Suppressor macrophage treated with lipopolysaccharide for 1 hour (primary cell): ENCODE measurements around the gene FHOD3.
A peak's percentile ranks its signal among the peaks of the same experiment; 100 is the strongest.
"Not testable (repeated sequence)": the region's sequence is repeated elsewhere in the genome, so short reads cannot be mapped to it uniquely, and the experiment has no call there.

Source experiments
- DNase-seq, 3 donors: peaks; one replicate each; pipeline ENCODE4 v3.0.0-alpha.2; 2020 to 2022

Gene FHOD3

DNA sequence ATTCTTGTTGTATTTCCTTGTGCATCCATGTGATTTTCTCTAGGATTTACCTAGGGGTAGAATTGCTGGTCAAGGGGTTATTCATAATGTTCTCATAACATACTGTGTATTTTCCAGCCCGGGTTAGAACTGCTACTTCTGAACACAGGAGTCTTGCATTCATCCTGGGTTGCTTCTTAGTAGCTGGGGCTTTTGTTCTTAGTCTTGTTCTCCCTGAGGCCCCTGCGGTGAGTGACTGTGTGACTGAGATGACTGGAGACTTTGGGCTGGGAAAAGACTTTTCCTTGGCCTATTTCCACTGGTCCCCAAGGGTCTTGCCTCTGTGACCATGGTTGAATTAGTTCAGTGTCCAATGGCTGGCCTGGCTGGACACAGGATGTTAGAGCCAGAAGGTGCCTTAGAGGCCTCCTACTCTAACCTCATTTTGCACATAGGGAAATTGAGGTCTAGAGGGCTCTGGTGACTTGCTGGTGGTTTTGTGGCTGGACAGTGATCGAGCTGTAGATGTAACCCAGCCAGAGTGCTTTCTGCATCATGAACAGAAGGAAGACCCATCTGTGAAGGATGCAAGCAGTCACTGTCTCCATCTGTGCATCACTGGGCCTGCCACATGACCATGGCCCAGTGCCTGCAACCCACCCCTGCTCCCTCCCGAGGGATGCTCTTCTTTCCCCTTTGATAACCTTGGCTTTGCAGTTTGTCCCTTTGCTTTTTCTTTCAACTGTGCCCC, 233.3 kb downstream of the FHOD3 start:
- no peak for DNase-seq

DNA sequence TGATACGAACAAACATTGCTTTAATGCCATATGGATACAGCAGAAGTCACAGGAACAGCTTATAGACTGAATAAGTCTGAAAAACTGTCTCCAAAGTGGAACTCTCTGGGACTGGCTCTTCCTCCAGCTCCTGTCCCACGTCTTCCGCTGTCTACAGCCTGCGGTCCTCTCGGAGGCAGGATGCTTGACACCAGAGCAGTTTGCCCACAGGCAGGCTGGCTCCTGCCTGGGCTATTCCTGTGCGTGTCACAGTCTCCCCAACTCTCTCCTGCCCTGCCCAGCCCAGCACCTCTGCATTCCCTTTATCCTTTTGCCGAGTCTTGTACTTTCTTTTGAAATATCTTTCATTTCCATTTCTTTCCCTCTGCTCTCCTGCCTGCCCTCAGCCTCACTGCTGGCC, 234.1 kb downstream of the FHOD3 start:
- no peak for DNase-seq

DNA sequence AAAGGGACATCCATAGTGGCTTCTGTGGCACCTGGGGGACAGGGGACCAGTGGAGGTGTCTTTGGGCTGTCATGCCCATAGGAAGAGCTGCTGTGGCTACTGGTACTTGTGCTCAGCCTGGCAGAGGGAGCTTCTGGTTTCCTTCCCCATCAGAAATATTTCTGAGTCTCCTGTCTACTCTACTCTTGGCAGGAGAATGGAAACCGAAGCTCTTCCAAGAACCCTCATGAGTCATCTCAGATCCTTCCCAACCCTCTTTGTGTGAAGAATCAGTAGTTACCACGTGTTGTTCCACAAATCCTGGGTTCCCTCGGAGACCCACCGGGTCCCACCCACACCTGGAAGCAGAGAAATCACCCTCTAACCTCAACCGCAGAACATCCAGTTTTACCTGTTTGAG, 234.9 kb downstream of the FHOD3 start:
- DNase-seq = no peak

DNA sequence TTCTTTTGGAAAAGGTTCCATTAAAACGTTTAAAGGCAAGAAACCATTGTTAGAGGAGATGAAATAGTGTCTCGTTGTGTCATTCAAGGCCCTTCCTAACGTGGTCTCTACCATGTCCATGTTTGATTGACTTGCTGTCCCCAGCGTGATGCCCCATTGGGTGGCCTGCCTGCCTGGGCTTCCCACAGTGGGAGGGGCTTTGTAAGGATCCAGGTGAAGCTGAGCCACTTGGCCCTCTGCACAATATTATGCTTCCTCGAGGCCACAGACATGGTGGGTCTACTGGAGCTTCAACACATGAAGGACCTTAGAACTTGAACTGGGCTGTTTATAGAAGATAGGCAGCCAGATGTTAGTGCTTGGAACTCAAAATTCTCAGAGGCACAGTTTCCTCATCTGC, 235.3 kb downstream of the FHOD3 start:
- no peak for DNase-seq

DNA sequence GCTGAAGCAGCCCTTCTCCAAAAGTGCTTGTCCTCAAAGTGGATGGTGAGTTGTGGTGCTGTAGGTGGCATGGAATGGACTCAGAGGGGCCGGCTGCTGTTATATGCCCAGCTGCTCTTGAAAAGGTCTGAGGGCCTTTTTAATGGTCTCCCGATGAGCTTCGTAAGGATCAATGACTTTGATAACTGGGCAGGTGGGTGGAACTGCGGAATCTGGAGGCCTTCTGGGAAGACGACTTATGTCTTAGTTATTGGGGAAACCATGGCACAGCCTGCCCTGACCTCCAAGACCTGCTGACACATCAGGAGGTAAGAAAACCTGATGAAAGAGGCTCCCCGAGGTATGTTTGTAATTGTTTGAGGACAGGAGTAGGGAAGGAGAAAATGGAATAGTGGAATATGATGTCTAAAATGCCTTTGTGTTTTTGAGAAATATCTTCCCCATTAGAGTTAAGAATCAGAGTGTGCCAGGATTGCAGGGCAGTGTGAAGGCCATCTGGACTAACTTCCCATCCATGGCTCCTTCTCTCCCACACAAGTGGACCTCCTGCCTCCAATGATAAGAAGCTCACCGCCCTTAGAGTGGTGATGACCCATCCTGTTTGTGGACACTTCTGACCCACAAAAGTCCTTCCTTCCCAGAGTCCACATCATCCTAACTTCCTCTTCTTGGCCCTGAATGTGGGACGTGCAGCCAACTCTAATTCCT, 236.1 kb downstream of the FHOD3 start:
- peak in 1 of 3 donors; percentile 18 for DNase-seq

DNA sequence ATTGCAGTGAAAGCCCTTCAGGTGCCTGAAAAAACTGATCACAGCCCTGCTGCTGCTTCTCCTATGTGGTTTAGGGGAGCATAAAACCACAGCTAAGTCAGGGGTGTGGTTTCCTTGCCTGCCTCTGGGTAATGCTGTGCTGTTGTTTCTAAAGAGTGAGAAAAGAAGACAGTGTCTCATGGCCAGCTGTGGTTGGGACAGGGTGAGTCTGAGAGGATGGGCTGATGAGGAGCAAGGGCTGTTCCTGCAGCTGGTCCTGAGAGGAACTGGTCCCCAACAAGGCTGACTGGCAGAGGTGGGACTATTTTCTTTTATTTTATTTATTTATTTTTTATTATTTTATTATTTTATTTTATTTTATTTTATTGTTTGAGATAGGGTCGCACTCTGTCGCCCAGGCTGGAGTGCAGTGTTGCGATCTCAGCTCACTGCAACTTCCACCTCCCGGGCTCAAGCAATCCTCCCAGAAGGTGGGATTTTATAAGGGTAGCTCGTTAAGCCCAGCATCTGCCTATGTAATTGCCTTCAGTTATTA, 236.7 kb downstream of the FHOD3 start:
- no peak for DNase-seq

DNA sequence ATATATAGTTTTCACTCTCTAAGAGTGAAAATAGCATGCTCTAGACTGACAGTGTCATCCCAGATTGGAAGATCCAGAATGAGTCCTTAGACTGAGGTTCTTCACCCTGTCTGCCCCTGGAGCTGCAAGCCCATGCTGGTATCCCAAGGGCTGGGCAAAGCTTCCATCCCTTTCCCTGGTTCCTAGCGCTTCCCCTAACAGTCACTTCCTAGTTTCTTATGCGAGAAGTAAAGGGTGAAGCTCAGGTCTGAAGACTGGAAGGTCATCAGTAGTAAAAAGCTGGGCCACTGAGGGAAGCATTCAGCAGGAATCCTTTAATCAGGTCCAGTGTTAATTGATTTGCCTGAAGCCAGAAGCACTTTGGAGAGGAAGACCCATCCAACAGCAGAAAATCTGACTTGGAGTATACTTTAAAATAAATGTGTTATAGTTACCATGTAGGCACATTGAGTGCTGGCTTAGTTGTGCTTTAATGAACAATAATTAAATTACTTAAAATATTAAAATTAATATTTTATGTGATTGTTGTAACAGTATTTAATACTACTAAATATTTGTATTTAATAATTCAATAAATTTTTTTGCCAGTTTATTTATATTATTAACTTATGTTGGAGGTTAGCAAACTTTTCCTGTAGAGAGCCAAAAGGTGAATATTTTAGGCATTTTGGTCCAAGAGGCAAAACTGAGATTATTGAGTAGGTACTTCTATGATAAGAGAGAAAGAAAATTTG, 237.9 kb downstream of the FHOD3 start:
- DNase-seq = no peak

DNA sequence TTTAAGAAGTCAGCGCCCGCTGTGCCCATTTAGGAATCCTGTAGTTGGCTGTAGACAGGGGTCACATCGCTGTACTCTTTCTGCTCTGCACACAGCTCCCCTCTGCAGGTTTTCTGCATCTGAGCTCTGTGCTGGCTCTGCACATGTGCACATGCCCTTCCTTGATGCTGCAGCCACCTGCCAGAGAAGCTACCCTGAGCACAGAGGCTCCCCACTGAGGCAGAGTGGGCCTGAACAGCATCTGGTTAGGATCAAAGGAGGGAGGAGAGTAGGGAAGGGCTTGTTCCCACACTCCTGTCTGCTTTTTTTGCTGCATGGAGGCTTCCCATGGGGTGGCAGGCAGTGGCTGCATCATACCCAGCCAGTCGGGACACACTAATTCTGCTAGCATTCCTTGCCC, 238.9 kb downstream of the FHOD3 start:
- DNase-seq = no peak

DNA sequence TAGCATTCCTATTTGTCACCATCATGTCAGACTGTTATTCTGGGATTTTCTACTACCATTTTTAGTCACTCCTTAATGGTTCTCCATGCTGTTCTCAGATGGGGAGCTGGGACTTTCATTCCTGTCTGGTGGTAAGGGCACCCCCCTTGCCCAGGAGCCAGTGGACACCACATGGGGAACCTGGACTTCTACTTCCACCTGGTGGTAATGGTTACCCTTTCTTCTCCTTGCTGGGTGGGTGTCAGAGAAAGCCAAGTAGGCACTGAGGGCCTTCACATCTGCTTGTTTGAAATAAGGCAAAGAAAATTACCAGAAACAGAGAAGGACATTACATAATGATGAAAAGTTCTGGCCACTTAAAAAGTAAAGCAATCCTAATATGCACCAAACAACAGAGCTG, 239.8 kb downstream of the FHOD3 start:
- DNase-seq = no peak

DNA sequence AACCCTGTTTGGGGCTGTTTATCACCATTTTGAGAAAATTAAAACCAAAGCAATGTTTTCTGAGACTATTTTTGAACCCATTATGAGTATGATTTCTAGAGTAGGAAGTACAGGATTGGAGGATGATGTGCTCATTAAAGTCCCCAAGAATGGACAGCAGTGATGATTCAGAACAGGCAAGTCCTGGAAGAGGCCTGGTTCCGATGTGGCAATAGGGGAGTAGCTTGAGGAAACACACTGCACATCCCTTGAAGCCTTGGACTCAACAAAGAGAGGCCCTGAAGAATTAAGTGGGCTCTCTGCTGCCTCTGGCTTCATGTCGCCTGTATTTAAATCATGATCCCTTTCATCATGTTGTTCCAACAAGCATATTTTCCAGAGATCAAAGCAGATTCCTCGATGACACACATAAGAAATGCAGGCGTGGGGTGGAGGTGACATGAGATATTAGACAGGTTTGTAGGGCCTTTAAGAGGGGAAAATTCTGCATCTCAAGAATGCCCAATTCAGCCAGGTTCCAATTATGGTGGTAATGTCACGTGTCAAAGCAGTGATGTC, 242.2 kb downstream of the FHOD3 start:
- DNase-seq = no peak

DNA sequence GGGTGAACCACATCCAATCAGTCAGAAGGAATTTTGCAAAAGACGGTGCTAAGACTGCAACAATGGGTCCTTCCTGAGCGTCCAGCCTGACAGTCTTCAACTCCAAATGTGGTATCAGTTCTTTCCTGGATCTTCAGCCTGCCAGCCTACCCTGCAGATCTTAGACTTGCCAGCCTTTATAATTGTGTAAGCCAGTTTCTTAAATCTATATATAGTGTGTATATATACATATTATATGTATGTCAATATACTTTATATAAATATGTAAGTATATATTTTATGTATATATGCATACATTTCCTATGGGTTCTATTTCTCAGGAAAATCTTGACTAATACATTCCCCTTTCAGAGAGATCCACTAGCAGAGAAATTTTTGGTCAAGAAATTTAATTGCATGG, 245.5 kb downstream of the FHOD3 start:
- DNase-seq = no peak

DNA sequence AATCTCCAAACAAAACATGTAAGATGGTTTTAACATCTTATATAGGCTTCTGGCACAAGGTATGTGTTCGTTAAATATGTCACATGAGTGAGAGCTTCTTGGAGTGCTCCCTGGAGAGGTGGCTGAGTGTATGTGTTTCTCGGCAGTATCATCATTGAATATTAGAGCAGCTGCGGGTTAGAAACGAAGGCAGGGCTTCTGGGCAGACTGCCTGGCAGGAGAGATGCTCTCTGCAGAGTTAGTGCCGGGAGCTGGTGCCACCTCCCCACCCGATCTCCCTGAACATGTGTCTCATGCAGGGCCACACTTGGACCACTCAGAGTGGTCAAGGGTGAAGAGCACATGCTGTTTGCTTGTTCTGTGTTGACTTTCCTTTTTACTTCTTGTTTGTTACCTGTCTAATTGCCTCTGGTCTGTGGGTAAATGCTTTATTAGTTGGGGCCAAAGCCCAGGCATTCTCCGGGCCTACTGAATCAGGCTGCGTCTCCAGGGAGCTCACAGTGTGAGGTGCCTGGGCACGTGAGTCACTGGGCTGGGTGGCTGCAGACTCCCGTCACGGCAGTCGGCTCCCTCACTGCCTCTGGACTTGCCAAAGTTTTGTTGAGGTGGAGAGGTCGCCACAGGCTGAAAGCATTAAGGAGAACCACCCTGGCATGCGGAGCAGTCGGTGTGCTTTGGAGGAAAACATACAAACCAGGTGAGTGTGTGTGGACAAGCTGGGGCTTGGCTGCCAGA, 246.6 kb downstream of the FHOD3 start:
- DNase-seq = no peak

DNA sequence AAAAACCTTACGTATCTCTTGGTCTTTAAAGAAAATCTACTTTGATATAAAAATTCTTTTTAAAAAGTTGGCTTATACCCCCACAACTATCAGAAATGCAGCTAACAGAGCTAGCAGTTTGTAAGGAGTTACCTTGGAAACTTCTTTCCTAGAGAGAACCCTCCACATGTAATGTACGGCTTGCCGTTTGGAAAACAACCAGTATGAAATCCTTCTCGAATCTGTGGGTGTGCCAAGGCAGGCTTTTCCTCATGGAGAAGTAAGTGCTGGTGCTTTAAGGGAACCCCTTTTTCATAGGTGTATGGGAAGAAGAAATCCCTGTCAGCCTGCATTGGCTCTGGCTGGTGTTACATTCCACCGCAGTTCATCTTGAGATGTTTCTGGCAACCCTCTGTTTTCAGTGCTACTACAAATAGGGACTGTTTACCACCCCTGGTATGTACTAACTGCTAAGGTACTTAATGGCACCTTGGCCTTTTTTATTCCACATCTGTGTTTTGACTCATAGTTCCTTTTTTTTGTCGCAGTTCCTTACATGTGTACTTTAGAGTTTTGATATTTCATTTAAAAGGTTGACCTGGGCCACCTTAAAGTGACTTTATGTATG, 248.4 kb downstream of the FHOD3 start:
- DNase-seq = no peak

DNA sequence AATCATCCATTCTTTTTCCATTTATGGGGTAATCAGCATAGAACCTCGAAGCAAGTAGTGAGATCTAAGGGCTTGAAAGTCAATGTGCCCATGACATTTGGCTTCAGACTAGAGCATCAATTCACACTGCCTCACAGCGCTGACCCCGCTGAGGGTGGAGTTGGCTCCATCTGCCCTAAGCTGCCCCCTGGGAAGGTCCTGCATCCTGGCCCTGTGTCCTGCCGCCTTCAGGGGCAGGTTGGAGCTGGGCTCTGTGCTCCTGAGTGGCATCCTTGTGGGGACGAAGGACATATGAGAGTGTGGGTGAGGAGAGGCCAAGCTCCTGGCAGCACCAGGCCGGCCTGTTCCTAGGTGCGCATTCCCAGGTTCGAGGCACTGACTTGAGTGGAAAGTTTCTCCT, 249.4 kb downstream of the FHOD3 start:
- no peak for DNase-seq

DNA sequence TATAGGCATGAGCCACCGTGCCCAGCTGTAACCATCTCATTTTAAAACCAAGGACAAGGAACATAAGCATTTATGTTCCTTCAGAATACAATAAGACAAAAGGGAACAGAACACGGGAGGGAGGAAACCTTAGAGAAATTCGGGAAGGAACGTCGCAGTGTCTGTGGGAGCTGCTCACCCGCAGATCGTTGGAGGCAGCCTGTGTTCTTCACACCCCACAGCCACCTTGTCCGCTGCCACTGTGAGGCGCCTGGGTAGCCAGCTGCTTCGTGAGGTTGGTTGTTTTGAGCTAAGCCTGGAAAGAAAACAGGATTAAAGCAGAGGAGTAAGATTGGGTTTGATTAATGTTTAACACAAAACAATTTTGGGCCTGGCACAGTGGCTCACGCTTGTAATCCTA, 250.0 kb downstream of the FHOD3 start:
- DNase-seq = no peak

DNA sequence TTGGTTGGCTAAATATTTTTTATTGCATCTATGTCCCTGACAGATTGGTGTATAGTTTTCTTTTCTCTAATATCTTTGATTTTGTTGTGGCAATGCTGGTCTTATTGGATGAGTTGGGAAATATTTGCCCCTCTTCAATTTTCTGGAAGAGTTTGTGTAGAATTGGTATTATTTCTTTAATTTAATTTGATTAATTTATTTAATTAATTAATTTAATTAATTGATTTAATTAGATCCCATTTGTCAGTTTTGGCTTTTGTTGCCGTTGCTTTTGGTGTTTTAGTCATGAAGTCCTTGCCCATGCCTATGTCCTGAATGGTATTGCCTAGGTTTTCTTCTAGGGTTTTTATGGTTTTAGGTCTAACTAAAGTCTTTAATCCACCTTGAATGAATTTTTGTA, 253.8 kb downstream of the FHOD3 start:
- DNase-seq = not testable (repeated sequence)

DNA sequence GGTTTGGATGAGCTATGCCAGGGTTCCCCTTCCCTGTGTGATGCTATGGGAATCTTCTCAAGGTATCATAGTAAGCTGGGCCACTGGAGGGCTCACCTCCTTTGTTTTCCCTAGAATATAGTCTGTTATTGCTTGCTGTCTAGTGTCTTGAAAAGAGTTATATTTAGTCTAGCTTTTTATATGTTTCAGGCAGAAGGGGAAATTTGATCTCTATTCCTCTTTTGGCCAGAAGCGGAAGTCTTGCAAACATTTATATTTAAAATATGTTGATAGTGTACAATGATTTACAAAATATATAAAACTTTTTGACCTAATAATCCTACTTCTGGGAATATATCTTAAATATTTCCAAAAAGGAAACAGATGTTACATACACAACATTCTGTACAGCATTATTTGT, 260.7 kb downstream of the FHOD3 start:
- DNase-seq = no peak

DNA sequence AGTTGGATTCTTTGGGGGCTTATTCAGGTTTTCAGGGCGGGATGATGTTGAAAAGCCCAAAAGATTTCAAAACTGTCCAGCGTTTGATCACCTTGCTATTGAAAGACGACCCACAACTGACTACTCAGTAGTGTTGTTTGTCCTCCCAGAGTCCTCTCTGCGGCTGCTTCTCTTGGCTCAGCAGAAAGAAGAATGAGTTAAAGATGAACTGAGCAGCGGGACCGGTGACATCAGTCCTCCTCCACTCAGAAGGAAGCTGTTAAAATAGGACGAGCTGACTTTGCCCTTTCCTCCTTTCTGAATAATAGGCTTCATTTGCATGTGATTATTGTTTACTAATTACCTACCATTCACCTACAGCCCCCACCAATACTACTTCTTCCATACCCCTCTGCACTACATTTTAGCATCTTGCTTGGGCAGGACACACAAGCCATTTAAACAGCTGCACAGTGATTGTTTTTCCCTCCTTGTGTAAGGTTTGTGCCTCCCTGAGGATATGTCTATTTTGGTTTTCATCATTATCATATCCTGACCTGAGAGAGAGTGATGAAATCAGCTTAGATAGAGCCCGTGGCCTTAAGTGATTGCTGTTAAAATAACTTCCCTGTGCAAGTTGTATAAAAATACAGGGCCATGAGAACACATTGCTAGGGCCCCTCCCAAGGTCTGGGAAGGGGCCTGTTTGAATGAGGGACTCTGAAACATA, 261.8 kb downstream of the FHOD3 start:
- no peak for DNase-seq

DNA sequence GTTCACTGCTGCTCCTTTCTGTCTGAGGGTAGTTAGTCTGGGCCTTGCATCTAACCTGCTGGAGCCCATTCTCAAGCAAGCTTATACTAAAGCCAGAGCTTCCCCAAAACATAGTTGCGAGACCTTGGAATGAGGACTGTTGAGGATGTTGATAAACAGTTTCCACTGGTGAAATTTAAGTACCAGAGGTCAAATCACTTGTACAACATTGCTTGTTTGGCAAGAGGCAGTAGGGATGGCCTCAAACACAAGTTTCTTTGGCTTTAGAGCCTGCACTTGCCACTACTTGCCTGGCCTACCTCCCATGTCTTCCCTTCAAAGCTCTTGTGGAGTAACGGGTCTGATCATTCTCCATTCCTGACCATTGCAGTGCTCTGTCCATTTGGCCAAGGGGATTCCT, 262.7 kb downstream of the FHOD3 start:
- DNase-seq = no peak

DNA sequence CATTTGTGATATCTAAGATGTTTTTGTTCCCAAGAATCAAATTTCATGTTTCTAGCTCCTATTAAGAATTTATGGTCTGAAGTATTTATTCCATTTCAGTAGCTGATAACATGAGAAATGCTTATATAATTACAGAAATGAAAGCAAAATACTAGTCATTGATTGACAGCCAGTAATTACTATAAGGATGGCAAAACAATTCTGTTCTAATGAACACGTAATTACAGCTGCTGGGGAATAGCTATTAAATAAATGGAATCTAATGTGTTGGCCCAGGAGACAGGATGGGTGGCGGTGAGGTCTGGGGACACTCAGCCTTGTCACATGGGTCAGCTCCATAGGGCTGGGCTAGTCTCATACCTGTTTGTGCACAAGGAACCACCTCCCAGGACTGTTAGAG, 263.5 kb downstream of the FHOD3 start:
- no peak for DNase-seq

DNA sequence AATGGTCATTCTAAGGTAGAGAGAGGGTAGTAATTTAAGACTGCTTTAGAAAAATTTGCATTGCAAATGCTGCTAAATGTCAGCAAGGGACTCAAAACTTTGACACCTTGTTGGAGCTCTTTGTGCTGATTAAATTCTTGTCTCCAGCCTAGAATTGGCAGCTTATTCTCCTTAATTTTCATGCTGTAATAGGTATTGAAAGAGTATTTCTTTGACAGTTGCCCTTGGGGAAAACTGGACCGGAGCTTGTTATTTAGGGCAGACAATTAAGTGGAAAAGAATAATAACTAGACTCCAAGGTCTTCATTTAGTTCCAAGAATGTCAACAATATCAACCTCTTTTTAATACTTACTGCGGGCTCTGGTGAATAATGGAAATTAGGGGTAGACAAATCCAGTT, 267.3 kb downstream of the FHOD3 start:
- DNase-seq = no peak

DNA sequence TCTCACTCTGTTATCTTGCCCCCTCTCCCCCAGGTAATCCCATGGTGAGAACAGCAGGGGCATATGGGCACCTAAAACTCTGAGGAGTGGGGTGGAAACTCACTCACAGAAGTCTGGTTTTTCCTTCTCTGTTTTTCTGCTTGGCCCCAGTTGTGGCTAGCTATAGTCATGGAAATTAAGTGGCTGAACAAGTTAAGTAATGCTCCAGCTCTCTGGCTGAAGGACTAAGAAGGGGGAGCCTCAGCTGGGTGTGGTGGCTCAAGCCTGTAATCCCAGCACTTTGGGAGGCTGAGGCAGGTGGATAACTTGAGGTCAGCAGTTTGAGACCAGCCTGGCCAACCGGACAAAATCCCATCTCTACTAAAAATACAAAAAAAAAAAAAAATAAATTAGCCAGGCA, 270.3 kb downstream of the FHOD3 start:
- no peak for DNase-seq
